Stimulated activated effector memory CD8-positive, alpha-beta T cell treated with anti-CD3 and anti-CD28 coated beads, Interleukin-12 subunit alpha, Interleukin-12 subunit beta, amount 100 ng/mL, for 72 hours (primary cell): Measurements from ENCODE around the gene LRRC2.
"Not testable (repeated sequence)": the region's sequence is repeated elsewhere in the genome, so short reads cannot be mapped to it uniquely, and the experiment has no call there.

Experiments used
- ATAC-seq: fragments of 150-1000 bp; cut with Tn5 transposase; 2 replicates; pipeline ENCODE4 v1.10.0; 2021
- DNase-seq, 2 donors: peaks; one replicate each; pipeline ENCODE4 v3.0.0; 2021 to 2022; ENCODE audit warnings: low spot score in 2 of 2
- H3K27ac Mint-ChIP-seq: one replicate; pipeline ENCODE4 v1.8.0; 2022; ENCODE audit warnings: mild to moderate bottlenecking, mixed read lengths
- H3K36me3 Mint-ChIP-seq: one replicate; pipeline ENCODE4 v1.8.0; 2022; ENCODE audit warnings: mild to moderate bottlenecking, mixed read lengths
- H3K4me1 Mint-ChIP-seq: one replicate; pipeline ENCODE4 v1.8.0; 2022; ENCODE audit warnings: mixed read lengths
- H3K4me3 Mint-ChIP-seq: one replicate; pipeline ENCODE4 v1.8.0; 2022; ENCODE audit warnings: mild to moderate bottlenecking, mixed read lengths
- H3K9me3 Mint-ChIP-seq: one replicate; pipeline ENCODE4 v1.8.0; 2022; ENCODE audit warnings: mixed read lengths

The LRRC2 gene

DNA sequence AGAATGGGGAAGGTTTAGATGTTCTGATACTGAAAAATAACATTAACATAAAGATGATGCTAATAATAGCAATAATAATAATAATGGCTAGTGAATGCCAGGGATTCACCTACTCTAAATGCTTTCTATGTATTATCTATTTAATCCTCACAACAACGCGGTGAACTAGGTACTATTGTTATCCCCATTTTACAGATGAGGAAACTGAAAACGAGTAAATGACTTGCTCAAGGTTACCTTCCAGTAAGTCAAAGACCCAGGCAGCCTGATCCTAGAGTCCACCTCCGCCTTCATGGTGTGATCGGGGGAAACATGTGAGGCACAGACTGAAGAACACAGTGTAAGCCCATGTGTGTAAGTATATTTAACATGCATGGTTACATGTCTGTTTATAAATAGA lies 30.4 kb downstream of the LRRC2 start:
- peaks cover 41% of the 10 kb centered on the region for H3K4me1 Mint-ChIP-seq
- peaks cover 3% of the 10 kb centered on the region for H3K9me3 Mint-ChIP-seq
- H3K4me3 Mint-ChIP-seq: no peak overlapping the region
- ATAC-seq (no peak), DNase-seq (peak in 1 of 2 donors; percentile 33)
- H3K36me3 Mint-ChIP-seq: no peaks in the 10 kb centered on the region
- no peak overlapping the region for H3K27ac Mint-ChIP-seq

DNA sequence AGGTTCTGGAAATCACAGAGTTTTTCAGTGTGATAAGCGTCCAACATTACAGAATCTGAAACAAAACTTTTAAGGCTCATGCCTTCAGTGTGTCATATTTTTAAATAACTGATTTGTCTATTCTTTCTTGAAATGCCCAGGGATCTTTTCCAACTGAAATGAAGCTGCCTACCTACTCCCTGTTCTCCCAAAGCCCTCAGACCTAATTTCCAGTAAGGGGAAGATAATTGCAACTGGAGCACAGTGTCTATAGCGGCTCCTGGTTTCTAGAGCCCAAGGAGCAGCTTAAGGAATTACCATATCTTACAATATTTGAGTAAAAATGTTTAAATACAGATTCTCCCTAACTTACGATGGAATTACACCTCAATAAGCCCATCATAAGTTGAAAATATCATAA lies 33.0 kb downstream of the LRRC2 start:
- DNase-seq (peak in 1 of 2 donors; percentile 4), ATAC-seq (no peak)
- Mint-ChIP-seq H3K36me3 (no peaks in the 10 kb centered on the region), H3K4me3 (no peak overlapping the region), H3K9me3 (peaks cover 3% of the 10 kb centered on the region), H3K4me1 (peaks cover 21% of the 10 kb centered on the region), H3K27ac (no peak overlapping the region)

DNA sequence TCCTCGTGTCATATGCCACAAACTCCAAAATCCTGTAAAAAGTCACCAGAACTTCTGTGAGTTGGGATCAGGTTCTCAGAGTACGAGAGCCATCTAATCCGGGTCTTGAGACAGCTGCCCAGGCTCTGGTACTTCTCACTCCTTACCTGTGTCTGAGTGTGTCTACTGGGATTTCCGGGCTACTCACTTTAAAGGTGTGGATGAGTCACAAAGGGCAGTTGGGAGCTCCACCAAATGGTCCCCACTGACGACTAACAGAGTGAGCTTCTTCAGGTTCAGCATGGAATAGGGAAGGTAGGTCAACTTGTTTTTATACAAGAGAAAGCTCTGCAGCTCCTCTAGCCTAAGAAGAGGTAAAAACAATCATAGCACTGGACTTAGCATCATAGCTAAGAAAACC lies 38.9 kb downstream of the LRRC2 start:
- no peak for ATAC-seq
- Mint-ChIP-seq H3K4me1 (no peaks in the 10 kb centered on the region), H3K4me3 (no peak overlapping the region)

DNA sequence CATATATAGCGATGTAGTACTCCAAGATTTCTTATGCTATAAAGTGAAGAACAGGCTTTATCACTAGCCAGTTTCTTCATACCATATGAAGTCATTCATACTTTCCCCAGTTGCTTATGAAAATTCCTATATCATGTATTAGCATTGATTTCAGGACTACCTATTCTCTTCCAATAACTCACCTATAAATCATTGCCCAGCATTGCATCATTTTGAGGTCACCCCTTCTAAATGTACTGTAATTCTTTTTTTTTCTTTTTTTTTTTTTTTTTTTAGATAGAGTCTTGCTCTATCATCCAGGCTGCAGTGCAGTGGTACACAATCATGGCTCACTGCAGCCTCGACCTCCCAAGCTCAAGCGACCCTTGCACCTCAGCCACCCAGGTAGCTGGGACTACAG lies 41.3 kb downstream of the LRRC2 start:
- Mint-ChIP-seq H3K27ac (no peak overlapping the region), H3K4me3 (no peak overlapping the region), H3K4me1 (no peaks in the 10 kb centered on the region), H3K36me3 (peaks cover 4% of the 10 kb centered on the region), H3K9me3 (no peaks in the 10 kb centered on the region)
- DNase-seq: no peak
- no peak for ATAC-seq

More for the DNA sequence above, 38.9 kb downstream of the LRRC2 start:
- Mint-ChIP-seq H3K9me3 (no peaks in the 10 kb centered on the region), H3K27ac (no peak overlapping the region), H3K36me3 (peaks cover 4% of the 10 kb centered on the region)
- no peak for DNase-seq

DNA sequence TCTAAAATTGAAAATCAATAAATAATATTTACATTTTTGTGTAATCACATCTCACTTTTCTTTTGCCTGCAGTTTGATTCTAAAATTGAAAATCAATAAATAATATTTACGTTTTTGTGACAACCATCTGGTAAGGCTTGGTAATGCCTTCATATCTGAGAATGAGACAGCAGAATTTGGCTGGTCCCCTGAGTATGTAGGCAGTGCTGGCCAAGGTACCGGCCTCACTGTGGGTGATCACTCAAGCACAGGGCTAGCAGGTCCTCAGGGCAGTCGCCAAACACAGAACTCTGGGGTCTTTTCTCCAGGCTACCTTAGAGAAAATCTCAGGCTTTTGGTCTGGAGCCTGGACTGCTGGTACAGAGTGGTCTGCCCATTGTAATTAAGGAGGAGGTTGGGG lies 42.1 kb downstream of the LRRC2 start:
- Mint-ChIP-seq H3K27ac (no peak overlapping the region), H3K4me3 (no peak overlapping the region), H3K4me1 (peaks cover 5% of the 10 kb centered on the region), H3K36me3 (peaks cover 4% of the 10 kb centered on the region), H3K9me3 (no peaks in the 10 kb centered on the region)
- no peak for ATAC-seq
- DNase-seq: peak in 1 of 2 donors; percentile 18

- Mint-ChIP-seq H3K9me3 (no peaks in the 10 kb centered on the region), H3K27ac (no peak overlapping the region), H3K4me3 (no peak overlapping the region), H3K4me1 (peaks cover 5% of the 10 kb centered on the region), H3K36me3 (peaks cover 4% of the 10 kb centered on the region)
- DNase-seq (peak in 1 of 2 donors; percentile 23), ATAC-seq (no peak)
Observed at GRCh38 chr3:46523556-46523955, 42.5 kb downstream of the LRRC2 start.

- not testable (repeated sequence) for H3K4me3 Mint-ChIP-seq, ATAC-seq, H3K27ac Mint-ChIP-seq, H3K36me3 Mint-ChIP-seq, H3K9me3 Mint-ChIP-seq, H3K4me1 Mint-ChIP-seq
- DNase-seq: peak in 1 of 2 donors; percentile 7
Observed at GRCh38 chr3:46522201-46522600, 43.9 kb downstream of the LRRC2 start.

DNA sequence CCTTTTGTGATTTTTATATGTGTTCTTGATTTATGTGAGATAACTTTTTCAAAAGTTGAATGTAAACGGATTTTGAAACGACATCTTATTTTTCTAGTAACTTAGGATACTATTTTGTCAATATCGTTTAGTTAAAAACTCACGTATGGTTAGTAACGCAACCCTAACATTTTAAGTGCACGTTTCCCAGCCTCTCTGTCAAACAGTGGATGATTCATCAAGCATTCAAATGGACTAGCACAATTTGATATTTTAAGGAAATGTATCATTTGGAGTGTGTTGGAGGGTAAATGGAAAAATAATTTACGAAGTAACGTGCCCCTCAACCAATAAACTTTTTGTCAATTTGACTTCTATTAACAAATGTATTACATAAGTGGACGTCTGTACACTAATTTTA lies 45.0 kb downstream of the LRRC2 start:
- DNase-seq: no peak
- peaks cover 4% of the 10 kb centered on the region for H3K36me3 Mint-ChIP-seq
- no peak overlapping the region for H3K4me3 Mint-ChIP-seq
- ATAC-seq: no peak
- H3K9me3 Mint-ChIP-seq: no peaks in the 10 kb centered on the region
- no peak overlapping the region for H3K27ac Mint-ChIP-seq
- H3K4me1 Mint-ChIP-seq: peaks cover 17% of the 10 kb centered on the region

DNA sequence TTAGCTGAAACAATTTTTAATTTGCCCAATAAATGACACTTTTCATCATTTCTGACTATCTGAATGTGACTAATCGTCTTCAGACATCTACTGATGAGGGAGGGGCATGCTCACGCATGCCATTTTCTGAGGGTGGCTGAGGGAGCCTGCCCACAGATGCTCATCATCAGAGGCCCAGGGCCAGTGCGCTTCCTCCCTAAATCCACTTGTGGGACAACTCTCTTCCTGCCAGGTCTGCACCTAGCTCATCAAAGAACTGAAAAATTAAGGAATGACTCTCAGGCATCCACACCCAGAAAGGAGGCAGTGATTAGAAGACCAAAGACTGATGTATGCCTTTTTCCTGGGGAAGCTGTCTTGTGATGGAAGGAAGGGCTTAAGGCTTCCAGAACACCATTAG lies 45.6 kb downstream of the LRRC2 start:
- Mint-ChIP-seq H3K4me3 (no peak overlapping the region), H3K4me1 (peaks cover 17% of the 10 kb centered on the region), H3K36me3 (no peaks in the 10 kb centered on the region), H3K9me3 (no peaks in the 10 kb centered on the region), H3K27ac (no peak overlapping the region)
- no peak for ATAC-seq
- peak in 1 of 2 donors; percentile 48 for DNase-seq

DNA sequence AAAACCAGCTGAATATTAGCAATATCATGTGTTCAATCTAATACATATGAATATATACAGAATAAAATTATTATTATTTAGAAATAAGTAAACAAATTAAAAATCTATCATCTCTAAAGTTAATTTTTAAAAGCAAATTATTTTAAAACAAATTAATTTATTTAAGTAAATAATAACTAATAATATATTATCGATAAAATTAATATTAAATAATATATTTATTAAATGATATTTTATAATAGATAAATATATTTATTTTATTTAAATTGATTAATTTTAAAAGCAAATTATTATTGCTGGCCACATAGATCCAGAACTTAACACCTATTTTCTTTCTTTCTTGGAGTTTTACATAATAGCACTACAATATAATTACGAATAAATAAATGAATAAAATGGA lies 46.1 kb downstream of the LRRC2 start:
- Mint-ChIP-seq H3K36me3 (no peaks in the 10 kb centered on the region), H3K27ac (no peak overlapping the region), H3K4me1 (peaks cover 17% of the 10 kb centered on the region), H3K9me3 (no peaks in the 10 kb centered on the region), H3K4me3 (no peak overlapping the region)
- DNase-seq: no peak
- no peak for ATAC-seq

DNA sequence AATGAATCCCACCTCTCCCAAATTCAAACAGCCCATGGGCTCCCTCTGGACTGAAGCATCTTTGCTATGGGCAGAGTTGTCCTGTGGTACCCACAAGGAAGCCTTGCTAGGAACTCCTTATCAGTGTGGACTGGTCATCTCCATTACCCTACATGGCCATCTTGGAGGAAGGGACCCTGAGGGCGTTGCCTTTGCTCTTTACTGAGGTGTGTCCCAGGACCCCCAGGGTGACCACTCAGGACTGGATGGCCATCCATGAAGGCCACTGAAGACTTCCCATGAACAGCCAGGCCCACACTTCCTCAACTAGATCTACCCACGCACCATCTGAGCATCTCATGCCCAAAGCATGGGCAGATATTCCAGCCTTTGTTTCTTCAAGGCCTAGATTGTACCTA lies 48.3 kb downstream of the LRRC2 start:
- ATAC-seq: no peak
- DNase-seq: no peak
- no peaks in the 10 kb centered on the region for H3K9me3 Mint-ChIP-seq
- H3K4me3 Mint-ChIP-seq: no peak overlapping the region
- H3K36me3 Mint-ChIP-seq: no peaks in the 10 kb centered on the region
- peaks cover 17% of the 10 kb centered on the region for H3K4me1 Mint-ChIP-seq
- no peak overlapping the region for H3K27ac Mint-ChIP-seq

DNA sequence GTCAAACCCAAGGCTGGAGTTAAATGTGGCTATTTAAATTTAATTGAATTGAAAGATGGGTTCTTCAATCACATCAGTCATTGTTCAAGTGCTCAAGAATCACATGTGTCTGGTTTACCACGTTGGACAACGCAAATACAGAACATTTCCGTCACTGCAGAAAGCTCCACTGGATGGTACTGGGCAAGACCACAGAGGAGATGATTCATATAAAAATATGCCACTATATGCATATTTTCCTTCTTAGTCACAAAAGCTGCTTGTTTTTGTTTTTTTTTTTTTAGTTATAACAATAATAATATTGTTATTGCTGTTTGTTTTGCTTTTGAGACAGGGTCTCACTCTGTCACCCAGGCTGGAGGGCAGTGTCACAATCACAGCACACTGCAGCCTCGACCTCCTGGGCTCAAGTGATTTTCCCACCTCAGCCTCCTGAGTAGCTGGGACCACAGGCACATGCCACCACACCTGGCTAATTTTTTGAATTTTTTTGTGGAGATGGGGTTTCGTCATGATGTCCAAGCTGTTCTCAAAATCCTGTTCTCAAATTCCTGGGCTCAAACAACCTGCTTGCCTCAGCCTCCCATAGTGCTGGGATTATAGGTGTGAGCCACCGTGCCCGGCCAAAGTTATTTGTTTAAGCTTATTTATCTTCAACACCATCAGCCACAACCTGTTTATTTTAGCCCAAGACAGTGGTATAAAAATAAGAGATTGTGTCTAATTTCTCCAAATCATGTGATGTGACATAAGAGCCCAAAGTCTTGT lies 48.9 kb downstream of the LRRC2 start:
- Mint-ChIP-seq H3K27ac (peak overlapping the region; percentile 43), H3K36me3 (no peaks in the 10 kb centered on the region), H3K4me3 (no peak overlapping the region), H3K9me3 (no peaks in the 10 kb centered on the region), H3K4me1 (peaks cover 17% of the 10 kb centered on the region)
- ATAC-seq (peak; percentile 99), DNase-seq (no peak)

DNA sequence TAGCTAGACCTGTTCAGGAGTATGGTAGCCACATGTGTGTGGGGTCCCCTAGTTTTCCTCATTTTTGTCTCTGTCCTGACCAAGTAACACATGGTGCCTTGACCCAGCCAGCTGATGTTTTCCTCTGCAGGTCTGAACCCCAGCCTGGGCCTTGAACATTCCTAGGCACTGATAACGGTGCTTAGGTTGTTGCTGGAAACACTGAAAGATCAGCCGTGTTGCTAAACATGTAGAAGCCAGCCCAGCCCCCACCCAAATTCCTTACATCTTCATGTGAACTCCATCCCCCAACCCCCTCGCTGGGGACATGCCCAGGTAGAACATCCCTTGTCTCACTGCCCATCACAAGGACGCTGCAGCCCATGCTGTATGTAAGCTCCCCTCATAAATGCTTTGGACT lies 49.6 kb downstream of the LRRC2 start:
- H3K36me3 Mint-ChIP-seq: no peaks in the 10 kb centered on the region
- no peaks in the 10 kb centered on the region for H3K9me3 Mint-ChIP-seq
- peaks cover 17% of the 10 kb centered on the region for H3K4me1 Mint-ChIP-seq
- DNase-seq: peak in 1 of 2 donors; percentile 36
- H3K4me3 Mint-ChIP-seq: no peak overlapping the region
- H3K27ac Mint-ChIP-seq: peak overlapping the region; percentile 43
- peak; percentile 22 for ATAC-seq

DNA sequence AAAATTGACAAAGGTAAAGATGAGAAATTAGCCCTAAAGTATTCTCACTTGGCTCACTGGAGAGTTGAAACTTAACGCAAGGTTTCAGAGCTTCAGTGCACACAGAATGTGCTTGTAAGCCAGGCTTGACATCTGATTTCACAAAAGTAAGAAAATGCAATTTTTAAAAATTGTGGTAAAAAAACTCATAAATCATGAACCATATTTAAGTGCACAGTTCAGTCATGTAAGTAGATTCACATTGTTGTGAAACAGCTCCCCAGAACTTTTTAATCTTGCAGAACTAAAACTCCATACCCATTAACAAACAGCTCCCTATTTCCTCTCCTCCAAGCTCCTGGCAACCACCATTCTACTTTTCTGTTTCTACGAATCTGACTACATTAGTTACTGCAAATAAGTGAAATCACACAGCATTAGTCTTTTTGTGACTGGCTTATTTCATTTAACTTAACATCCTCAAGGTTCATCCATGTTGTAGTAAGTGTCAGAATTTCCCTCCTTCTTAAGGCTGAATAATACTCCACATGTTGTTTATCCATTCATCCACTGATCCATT lies 53.8 kb downstream of the LRRC2 start:
- Mint-ChIP-seq H3K4me1 (peaks cover 8% of the 10 kb centered on the region), H3K27ac (no peak overlapping the region), H3K36me3 (no peaks in the 10 kb centered on the region), H3K4me3 (no peak overlapping the region), H3K9me3 (no peaks in the 10 kb centered on the region)
- ATAC-seq: no peak
- DNase-seq: no peak

GRCh38 chr3:46509661-46510187 lies 56.4 kb downstream of the LRRC2 start:
- Mint-ChIP-seq H3K36me3 (no peaks in the 10 kb centered on the region), H3K4me3 (no peak overlapping the region), H3K4me1 (peaks cover 10% of the 10 kb centered on the region), H3K27ac (no peak overlapping the region), H3K9me3 (peaks cover 3% of the 10 kb centered on the region)
- DNase-seq (peak in 1 of 2 donors; percentile 23), ATAC-seq (no peak)
